NCI-H1092 (cell line): Measurements from ENCODE around the gene SHISAL2B.
"Not testable (repeated sequence)": the region's sequence is repeated elsewhere in the genome, so short reads cannot be mapped to it uniquely, and the experiment has no call there.

Experiments used
- DNase-seq: peaks from one replicate; lab custom pipeline; 2025; lab: John Stamatoyannopoulos, UW

SHISAL2B gene

DNA sequence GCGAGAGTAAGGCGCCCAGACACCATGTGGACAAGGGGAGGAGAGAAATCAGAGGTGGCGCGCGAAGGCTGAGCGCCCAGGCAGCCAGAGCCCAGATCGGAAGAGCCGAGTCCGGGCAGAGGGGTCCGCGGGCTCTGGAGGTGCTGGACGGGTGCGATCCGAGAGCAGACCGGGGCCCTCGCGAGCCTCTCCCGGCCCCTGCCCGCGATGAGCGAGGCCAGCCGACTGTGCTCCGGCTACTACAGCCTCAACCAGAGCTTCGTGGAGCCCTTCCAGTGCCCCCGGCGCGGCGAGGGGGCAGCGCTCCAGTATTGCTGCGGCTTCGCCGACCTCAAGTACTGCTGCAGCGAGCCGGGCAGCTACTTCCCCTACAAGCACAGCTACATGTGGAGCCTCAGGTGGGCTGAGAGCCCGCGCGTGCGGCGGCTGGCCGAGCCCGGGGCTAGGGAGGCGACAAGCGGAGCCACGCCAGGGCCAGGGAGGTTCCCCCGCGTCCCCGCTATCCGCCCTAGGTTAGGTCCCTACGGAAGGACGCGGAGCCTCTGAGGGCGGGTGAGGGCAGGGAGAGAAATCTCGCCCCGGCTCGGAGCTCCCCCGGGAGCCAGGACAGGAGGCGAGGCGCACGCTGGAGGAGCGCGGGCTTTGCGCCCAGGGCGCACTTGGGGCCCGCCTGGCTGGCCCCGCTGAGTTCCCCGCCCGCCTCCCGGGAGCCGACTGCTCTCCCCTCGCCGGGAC, at the start of gene SHISAL2B:
Gene SHISAL2B, plus strand, starts transcription at position 87 of the 735 bp plus-strand sequence. Its CDS starts 121 bp downstream, at position 208.
- DNase-seq: peak; percentile 31

DNA sequence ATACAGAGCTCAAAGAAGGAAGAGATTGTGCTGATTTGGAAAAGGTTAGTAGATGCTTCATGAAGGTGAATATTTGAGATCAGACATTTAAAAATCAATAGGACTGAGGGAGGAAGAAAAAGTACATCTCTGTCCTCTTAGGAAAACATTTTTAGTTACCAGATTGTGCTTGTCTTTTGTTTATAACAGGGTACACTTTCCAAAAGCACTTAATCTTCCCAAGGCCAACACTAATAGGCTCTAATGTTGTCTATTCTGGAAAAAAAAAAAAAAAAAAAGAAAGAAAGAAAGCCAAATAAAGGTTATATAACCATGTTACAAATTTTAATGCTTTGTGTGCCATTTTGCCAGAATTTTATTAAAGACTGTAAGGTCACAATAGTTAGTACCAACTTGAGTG, 45.5 kb upstream of the SHISAL2B start:
- DNase-seq: no peak

DNA sequence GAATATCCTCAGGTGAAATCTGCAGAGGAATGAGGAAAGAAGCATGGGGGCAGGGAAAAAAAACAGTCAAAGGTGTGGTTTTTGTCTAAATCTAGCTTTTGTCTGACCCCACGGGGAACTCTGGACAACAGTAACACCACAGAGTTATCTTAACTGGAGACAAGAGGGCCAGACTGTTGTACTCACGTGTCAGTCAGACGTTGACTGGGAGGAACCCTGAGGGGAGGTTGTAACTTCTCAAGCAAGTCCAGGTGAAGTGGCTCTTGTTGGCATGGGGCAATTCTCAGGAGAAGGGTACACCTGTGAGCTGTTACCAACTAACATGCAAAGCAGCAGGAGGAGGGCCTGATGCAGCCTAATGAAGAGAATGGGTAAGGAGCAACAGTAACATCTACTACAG, 44.1 kb upstream of the SHISAL2B start:
- no peak for DNase-seq

DNA sequence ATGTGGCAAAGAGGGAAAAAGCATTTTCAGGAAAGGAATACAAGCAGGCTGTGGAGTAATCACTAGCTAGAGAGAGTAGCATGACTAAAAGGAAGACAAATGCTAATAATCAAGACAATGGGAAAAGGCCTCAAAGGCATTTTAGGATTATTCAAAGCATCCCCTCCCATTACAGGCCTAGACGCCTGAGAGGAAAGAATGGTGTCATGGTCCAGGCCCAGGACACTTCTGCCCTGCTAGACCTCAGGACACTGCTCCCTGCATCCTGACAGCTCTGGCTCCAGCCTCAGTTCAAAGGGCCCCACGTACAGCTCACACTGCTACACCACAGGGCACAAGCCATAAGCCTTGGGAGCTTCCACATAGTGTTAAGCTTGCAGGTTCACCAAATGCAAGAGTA, 40.8 kb upstream of the SHISAL2B start:
- DNase-seq: no peak

DNA sequence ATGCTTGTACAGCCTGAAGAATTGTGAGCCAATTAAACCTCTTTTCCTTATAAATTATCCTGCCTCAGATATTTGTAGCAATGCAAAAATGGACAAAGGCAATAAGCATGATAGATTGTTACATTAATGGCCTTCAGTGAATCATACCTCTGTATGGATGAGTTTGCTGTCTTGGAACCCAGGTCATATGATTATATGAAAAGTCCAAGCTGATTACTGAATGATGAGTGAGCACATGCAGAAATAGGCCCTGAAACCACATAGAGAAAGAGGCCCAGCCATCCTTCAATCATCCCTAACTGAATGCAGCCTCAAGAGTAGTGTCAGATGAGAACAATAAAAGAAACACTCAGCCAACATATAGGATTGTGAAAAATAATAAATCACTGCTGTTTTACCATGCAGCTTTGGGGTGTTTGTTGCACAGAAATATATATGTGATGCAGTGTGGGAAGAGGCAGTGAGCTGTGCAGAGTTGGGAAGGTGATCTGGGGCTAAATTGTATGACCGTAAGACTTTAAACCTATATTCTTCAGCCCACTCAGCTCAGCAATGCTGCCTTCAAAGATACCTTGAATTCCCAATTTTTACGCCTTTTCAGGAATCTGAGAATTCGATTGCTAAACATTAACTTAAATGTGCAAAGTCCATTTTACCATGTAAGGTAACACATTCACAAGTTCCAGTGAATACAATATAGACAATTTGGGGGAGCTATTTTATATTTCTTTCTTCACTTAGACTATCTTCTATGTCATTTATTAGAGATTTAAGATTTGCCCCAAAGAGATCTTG, 36.3 kb upstream of the SHISAL2B start:
- DNase-seq: no peak

DNA sequence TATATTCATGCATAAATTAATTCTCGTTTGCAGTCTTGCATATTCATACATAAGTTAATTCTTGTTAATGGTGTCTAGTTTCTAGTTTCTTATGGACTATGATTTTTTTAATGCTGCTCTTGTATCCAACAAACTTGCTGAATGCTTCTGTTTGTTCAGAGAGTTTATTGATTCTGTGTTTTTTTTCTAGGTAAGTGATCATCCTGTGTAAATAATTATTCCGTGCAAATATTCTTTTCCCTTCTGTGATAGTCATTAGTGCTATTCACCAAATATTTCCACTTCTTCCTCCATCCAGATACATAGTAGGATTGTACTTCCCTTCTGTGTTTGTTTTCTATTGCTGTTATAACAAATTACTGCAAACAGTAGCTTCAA, 35.8 kb upstream of the SHISAL2B start:
- DNase-seq: no peak

DNA sequence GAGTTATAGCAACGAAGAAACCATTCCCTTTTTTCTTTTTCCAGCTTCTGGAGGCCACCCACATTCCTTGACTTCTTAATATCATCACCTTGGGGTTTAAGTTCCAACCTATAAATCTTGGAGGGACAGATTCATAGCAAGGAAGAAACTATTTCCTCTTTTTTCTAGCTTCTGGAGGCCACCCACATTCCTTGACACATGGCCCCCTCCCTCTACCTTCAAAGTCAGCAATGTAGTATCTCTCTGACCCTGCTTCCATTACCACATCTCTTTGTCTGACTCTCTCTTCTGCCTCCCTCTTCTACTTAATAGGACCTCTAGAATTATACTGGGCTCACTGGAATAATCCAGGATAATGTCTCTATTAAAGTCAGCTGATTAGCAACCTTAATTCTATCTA, 34.7 kb upstream of the SHISAL2B start:
- no peak for DNase-seq

DNA sequence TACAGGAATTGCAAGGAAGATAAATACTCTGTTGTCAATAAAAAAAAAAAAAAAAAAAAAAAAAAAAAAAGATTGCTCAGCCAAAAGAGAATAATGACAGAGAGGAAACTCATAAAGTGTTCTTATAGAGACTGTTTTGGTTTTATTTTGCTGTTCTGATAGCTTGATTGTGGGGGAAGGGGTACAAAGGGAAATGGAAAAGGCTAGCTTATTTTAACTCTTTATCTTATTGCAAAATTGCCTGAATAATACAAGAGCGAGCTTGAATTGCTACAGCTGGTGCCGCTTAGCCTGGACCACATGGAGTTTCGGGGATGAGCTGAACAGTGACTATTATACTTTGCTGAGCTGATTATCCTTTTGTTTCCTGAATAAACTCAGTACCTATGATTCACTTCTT, 31.0 kb upstream of the SHISAL2B start:
- no peak for DNase-seq

DNA sequence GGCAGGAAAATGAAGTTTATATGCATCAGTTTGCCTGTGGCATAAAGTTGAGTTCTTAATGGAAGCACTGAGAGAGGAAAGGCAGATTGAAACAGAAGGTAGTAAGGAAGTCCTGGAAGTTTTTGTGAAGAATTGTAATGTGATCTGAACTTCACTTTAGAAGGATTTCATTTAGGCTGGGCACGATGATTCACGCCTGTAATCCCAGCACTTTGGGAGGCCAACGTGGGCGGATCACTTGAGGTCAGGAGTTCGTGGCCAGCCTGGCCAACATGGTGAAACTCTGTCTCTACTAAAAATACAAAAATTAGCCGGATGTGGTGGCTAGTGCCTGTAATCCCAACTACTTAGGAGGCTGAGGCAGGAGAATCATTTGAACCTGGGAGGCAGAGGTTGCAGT, 27.1 kb upstream of the SHISAL2B start:
- not testable (repeated sequence) for DNase-seq

DNA sequence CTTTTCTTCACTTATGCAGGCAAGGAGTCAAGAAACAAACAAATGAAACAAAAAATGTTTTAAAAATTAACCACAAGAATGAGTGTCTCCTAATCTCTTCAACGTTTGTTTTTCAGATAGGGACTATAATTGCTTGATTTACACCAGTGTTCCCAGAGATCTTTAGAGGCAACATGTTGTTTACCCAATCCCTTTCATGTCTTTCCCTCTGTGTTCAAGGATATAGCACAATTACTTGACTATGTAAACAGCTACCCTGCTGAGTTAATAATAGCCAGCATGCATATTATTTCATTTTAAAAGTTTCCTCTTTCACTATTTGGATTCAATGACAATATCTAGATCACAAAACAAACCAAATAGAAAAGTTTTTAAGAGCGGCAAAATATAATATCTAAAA, 25.1 kb upstream of the SHISAL2B start:
- no peak for DNase-seq

DNA sequence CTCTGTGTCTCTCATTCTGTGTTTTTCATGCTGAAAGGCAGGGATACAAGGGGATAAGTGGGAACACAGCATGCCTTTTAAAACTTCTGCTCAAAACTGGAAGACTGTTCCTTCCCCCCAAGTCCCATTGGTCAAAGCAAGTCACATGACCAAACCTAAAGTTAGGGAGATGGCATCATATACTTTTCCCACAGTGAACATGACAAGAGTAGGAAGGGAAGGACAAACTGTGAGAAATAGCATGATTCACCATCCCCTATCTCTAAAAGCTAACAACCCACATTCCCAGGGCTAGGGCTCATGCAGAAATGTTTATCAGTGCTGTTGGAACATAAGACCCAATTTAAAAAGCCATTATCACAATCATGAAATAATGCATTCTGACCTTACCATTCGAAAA, 24.2 kb upstream of the SHISAL2B start:
- no peak for DNase-seq

DNA sequence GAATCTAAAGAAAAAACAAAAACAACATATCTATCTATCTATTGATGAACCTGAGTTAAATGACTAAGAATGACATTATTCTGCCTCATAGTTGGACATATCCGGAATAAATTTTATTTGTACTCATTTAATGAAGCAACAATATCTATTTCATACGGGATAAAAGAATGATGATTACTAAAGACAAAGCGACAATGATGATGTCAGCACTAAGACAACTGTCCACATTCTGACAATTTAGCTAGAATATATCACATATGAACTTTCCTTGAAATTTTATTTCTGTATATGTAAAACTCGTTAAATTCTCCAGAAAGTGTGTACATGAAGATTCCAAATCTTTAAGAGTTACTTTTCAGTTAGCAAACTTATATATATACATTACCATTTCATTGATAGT, 23.2 kb upstream of the SHISAL2B start:
- no peak for DNase-seq

DNA sequence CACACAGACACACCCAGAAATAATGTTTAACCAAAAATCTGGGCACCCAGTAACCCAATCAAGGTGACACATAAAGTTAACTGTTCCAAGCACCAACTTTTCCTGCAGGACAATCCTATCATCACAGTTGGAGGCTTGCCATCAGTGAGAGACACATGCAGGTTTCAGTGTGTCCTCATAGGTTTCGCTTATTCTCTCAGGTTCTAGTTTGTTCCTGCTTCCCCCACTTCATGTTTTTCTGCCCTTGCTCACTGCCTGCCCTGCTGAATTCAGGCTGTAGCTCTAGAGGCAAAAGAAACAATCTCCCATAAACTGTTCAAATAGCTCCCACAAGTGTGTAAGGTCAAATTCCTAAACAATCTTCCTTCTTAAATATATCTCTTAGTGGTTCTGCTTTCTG, 20.0 kb upstream of the SHISAL2B start:
- no peak for DNase-seq

DNA sequence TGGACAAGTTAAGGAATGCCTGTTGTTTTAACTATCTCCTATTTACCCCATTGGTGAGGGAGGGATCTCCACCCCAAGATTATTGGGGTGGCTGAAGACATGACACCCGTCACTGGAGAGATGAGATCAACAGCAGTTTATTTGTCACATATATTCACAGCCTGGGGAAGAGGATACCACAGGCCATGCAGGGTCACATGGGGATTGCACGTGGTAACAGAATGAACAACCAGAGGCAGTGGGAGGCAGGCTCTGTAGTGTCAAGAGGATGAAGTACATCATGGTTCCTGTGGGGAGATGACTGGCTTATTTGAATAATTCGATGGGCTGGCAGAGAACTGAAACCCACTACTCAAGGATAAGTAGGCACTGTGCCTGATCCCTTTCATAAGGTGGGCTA, 18.6 kb upstream of the SHISAL2B start:
- no peak for DNase-seq

DNA sequence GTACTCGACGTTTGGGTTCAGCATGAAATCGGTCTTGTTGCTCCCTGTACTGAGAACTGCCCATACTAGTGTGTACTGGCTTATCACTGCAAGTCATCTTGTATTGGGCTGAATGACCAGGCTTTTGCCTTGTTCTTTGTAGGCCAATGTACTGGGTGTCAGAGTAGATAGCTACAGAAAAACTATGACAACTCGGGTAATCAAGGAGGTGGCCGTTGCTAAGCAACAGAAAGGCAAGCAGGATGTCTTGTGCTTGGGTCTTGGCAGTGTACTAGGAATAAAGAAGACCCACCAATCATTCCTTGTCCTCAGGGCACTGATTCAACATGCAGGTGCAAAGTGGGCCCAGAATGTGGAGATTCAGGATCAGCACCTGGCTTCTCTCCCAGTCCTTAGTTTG, 11.9 kb upstream of the SHISAL2B start:
- no peak for DNase-seq

DNA sequence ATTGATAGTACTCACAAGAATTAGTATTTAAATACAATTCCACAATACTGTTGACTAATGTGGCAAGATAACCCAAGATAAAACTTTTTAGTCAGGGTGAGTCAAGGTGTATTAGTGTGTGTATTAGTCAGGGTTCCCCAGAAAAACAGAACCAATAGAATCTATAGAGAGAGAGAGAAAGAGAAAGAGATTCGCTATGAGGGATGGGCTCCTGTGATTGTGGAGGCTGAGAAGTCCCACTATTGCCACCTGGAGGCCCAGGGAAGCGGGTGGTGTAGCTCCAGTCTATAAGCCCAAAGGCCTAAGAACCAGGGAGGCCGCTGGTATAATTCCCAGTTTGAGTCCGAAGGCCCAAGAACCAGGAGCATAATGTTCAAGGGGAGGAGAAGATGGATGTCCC, 10.0 kb upstream of the SHISAL2B start:
- DNase-seq: no peak

DNA sequence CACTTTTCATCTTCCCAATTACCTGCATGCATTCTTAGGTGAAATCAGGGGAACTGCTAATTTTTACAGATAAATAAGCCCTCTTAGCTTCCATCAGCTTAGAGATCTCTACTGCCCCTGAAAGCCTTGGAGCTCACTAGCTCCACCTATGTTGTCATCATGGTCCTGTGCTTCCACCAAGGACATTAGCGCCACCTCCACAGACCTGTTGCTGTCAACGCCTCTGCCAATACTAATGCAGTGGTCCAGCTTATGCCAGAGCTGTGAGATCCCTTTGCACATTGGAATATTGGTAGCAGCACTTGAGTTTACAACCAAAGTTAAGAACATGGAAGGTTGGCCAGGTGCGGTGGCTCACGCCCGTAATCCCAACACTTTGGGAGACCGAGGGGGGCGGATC, 7.7 kb upstream of the SHISAL2B start:
- no peak for DNase-seq

DNA sequence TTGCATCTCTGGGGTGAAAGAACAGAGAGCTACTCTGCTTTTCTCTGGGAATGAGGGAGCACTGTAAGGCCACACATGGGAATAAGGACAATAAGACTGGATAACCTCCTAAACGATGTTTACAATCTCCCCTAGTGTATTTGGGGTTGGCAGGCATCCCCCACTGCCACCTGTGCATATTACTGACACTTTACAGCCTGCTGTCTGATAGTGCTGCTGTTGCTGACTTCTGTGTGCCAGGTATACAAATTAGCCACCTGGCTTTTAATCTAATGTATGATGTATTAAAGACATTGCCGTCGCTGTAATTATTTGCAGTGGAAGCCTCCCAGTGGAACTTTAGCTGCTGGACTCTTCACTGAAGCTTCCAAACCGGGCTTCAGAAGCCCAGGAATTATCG, 4.4 kb upstream of the SHISAL2B start:
- peak; percentile 31 for DNase-seq

DNA sequence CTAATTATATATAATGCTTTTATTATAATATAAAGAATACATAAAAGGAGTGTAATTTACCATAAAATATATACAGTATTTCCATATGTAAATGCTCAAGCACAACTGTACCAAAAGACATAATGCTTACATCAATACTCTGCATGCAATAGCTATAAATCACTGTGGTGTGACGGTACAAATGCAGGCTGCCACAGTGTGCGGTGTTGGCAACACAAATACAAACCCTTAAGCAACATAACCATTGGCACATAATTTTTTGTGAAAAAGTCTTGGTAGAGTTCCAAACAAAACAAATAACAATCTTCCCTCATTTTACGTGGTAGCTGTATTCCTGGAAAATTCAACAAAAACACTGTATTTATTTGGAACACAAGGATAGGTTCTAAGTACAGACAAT, 1.9 kb upstream of the SHISAL2B start:
- DNase-seq: no peak

DNA sequence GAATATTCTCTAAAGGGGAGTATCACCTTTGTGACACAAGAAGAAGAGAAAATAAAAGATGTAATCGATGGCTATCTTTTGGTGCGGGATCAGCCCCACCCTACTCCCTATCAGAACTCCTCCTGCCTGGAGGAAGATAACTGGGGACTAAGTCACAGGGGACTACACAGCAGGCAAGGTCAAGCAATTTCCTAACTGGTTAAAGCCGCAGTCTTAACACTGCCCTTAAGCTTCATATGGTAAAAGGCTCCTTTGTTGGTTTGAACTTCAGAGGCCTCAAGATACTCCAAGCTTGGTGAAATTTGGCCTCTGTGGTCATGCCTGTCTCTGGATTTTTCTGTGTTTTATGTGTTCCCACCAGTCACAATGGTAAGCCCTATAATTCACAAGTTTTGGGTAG, 1.3 kb upstream of the SHISAL2B start:
- DNase-seq: no peak

DNA sequence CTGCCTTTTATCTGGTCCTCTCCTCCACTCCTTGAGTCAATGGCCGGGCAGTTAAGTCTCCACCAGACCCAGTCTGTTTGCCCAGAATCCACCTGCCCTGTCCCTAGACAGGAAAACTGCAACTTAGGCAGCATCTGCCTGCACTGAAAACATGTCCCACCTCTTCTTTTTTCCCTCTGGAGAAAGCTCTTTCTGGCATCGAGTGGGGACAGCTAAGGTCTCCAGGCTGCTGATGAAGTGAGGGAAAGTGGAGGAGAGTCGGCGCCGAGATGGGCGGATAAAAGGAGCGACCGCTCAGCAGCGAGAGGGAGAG, 243 bp upstream of the SHISAL2B start:
- no peak for DNase-seq

DNA sequence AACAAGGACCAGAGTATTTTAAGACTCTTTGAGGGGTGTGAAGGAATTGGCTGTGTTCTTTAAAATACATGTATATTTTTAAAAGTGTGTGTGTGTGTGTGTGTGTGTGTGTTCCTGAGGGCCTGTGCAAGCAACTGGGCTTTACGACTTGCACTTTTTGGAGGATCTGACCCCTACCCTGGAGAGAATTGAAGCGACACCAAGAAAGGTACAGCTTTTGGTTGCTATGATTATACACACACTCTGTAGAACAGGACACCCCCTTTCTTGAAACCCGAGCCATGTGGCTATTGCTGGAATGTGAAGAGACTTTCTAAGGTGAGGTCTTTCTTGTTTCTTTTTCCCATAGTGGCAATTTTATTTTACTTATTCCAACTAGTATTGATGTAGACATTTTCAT, 988 bp downstream of the SHISAL2B start:
- no peak for DNase-seq

DNA sequence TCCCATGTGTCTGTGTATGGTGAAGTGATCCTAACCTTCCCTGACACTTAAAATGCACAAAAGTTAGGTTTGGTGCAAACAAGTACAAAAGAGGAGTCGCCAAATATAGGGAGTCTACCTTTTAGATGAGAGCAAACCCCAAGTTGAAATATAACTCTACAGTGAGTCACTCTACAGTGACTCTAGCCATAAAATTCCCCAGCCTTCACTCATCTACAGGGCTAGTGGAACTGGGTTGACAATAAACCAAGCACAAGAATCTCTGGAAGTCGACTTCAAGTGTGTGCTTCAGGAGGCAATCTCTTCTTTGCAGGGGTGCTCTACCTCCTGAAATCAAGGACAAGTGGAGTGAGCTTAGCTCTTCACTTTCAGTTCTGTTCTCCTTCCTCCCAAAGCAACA, 3.3 kb downstream of the SHISAL2B start:
- DNase-seq: no peak

DNA sequence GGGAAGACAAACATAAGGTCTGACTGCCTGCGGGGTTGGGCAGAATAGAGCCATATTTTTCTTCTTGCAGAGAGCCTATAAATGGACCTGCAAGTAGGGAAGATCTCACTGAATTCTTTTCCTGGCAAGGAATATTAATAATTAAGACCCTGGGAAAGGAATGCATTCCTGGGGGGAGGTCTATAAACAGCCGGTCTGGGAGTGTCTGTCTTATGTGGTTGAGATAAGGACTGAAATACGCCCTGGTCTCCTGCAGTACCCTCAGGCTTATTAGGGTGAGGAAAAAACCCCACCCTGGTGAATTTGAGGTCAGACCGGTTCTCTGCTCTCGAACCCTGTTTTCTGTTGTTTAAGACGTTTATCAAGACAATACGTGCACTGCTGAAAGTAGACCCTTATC, 6.1 kb downstream of the SHISAL2B start:
- DNase-seq: not testable (repeated sequence)
